Activated gamma-delta T cell treated with anti-CD3 and anti-CD28 coated beads, Interleukin-2, amount 50 U/mL, for 16 hours (primary cell): ENCODE data around the gene CRY2.
A peak's percentile ranks its signal among the peaks of the same experiment; 100 is the strongest.

ENCODE experiments used
- DNase-seq: peaks from one replicate; pipeline ENCODE4 v3.0.0-alpha.2; 2020; ENCODE audit warnings: low read depth

The CRY2 gene

DNA sequence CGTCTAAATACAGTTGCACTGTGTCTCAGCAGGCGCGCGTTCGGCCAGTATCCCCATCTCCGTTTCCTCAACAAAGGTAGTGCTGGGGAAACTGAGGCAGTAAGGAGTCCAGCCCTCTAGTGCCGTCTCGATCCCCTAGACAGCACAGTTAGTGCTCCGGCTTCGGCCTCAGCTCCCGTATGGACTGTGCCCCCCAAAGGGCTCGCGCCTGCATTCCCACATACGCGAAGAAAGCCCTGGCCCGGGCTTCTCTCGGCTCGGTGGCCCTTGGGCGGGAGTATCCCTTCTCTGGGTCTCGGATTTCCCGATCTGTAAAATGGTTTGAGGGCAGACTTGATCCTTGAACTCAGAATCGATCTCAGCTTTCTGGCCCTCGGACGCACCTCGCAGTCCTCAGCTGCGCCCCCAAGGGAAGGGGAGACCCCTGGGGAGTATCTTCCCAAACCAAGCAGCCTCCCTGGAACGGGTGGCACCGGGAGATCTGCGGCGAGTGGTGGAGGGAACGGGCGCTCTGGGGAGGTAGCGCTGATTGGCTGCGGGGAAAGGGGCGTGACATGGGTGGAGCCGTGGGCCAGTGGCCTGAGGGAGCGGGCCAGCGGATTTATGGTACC, 71.2 kb downstream of the CRY2 start:
- DNase-seq, result peak; percentile 41

DNA sequence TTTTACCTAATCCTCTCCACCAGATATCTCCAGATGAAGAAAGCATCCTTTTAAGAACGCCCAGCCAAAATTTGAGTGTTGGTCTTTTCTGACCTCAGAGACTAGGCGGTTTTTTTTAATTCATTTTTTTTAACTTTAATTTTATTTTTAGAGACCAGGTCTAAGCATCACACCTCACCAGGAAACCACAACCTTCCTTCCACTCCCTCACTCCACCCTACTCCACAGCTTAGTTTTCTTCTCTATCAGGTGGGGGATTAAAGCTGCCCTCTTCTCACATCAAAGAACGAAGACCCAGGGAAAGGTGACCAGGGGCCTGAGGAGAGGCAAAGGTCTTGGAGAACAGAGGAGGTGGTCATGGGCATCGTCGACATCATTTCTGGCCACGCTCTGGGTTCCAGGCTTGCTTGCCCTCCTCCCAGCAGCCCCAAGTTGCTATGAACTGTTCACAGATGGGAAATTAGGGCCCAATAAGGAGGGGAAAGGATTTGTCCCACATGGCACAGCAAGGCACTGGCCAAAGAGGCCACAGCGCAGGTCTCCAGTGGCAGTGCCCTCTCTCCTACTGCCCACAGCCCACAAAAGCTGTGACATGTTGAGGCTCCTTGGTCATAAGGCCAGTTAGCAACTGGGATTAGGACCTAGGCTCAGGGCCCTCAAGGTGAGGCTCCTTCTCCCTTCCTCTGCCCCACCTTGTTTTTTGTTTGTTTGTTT, 71.8 kb downstream of the CRY2 start:
- DNase-seq, result no peak

GRCh38 chr11:45919806-45920530, 72.7 kb downstream of the CRY2 start:
- no peak for DNase-seq

GRCh38 chr11:45920531-45921477, 73.5 kb downstream of the CRY2 start:
- DNase-seq, result no peak

- no peak for DNase-seq
These were observed 74.5 kb downstream of the CRY2 start for GRCh38 chr11:45921561-45922424.

DNA sequence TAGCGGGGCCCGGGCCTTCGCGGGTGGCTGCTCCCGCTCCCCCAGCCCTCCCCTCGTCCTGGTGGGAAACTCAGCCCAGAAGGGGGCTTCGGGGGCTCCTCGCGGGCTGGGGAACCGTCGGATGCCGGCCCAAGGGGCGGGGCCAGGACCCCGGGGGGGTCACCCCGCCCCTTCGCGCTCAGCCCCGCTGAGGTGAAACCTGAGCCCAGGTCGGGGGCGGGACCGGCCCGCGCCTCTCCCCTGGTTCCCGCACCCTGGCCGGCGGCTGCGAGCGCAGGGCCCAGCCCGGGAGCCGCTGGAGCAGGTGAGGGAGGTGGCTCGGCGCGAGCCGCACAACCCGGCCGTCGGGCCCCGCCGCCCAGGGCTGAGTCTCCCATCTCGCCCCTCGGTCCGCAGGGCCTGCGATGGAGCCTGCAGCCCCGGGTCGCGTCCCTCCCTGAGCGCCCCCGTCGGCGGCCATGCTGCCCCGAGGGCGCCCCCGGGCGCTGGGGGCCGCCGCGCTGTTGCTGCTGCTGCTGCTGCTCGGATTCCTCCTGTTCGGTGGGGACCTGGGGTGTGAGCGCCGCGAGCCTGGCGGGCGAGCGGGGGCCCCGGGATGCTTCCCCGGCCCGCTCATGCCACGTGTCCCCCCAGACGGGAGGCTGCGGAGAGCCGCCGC, 75.3 kb downstream of the CRY2 start, which contains the start of gene LARGE2:
Gene LARGE2 (plus strand): TSS at position 232 of the 658 bp plus-strand sequence. CDS start 227 bp downstream, at position 459.
- no peak for DNase-seq

- no peak for DNase-seq
These were observed 77.0 kb downstream of the CRY2 start for GRCh38 chr11:45924036-45924915.

DNA sequence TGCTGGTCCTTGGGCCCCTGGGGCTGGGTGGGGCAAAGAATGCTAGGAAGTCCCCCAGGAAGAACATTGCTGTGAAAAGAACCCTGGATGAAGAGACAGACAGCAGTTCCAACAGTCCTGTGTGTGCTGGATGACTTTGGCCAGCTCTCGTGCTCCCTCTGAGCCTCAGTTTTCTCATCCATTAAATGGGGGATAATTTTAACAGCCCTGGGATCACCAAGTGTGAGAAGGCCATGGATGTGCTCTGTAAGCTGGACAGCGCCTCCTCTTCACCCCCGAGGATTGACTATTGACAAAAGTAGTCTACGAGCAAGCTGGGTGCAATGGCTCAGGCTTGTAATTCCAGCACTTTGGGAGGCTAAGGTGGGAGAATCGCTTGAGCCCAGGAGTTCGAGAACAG, 77.7 kb downstream of the CRY2 start:
- DNase-seq, result no peak

DNA sequence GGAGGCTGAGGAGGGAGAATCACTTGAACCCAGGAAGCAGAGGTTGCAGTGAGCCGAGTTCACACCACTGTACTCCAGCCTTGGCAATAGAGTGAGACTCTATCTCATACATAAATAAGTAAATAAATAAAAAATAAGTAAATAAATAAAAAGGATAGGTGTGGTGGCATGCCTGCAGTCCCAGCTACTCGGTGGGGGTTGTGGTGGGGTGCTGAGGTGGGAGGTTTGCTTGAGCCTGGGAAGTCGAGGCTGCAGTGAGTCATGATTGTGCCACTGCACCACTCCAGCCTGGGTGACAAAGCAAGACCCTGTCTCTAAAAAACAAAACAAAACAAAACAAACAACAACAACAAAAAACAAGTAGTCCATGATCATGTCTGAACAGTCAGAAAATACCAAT, 78.3 kb downstream of the CRY2 start:
- no peak for DNase-seq

GRCh38 chr11:45926001-45926401, 78.7 kb downstream of the CRY2 start:
- no peak for DNase-seq

DNA sequence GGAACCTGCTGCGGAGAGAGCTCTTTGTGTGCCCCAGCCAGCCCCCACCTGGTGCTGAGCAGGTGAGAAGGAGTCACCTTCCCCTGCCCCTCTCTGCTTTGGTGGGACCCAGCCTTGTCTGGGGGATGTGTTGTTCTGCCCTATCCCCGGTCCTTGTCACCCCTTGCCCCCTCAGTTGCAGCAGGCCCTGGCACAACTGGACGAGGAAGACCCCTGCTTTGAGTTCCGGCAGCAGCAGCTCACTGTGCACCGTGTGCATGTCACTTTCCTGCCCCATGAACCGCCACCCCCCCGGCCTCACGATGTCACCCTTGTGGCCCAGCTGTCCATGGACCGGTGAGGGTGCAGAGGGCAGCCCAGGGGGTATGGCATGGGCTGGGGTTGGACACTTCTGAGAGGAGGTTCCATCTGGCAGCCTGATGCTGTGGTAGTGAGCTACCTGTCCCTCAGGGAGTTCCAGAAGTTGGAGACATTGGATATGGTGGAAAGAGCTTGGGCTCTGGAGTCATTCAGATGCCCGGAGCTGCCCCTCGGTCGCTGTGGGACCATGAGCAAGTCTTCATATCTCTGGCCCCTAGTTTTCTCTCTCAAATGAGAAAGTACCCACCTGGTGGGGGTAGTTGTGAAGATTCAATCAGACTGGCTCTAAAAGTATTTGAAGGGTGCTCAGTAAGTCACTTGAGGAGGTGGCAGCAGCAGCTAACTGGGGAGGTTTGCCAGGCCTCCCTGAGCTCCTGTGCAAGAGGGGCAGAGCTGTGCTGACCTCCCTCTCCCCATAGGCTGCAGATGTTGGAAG, 79.5 kb downstream of the CRY2 start:
- no peak for DNase-seq

DNA sequence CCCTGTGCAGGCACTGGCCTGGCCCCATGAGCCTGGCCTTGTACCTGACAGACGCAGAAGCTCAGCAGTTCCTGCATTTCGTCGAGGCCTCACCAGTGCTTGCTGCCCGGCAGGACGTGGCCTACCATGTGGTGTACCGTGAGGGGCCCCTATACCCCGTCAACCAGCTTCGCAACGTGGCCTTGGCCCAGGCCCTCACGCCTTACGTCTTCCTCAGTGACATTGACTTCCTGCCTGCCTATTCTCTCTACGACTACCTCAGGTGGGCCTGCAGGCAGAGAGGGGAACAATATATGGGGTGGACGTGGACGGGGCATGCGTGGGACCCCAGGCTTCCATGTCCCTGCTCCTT, 80.0 kb downstream of the CRY2 start:
- DNase-seq, result no peak

DNA sequence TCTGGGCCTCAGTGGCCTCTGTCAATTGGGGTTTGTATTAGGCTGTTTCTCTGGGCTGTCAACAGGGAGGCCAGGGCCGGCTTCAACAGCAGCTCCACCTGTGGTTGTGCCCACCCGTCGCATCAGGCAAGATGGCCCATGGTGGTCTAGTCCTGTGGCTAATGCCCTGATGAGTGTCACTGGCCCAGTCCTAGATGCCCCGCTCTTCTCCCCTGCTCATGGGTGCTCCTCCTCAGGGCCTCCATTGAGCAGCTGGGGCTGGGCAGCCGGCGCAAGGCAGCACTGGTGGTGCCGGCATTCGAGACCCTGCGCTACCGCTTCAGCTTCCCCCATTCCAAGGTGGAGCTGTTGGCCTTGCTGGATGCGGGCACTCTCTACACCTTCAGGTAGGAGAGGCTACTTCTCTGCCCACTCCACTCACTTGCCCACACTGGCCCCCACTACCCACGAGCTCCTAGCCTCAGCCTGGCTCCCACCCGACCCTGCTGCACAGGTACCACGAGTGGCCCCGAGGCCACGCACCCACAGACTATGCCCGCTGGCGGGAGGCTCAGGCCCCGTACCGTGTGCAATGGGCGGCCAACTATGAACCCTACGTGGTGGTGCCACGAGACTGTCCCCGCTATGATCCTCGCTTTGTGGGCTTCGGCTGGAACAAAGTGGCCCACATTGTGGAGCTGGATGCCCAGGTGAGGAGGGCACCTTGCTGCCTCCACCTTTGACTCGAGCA, 80.6 kb downstream of the CRY2 start:
- DNase-seq, result no peak

GRCh38 chr11:45928535-45929215, 81.4 kb downstream of the CRY2 start:
- no peak for DNase-seq

DNA sequence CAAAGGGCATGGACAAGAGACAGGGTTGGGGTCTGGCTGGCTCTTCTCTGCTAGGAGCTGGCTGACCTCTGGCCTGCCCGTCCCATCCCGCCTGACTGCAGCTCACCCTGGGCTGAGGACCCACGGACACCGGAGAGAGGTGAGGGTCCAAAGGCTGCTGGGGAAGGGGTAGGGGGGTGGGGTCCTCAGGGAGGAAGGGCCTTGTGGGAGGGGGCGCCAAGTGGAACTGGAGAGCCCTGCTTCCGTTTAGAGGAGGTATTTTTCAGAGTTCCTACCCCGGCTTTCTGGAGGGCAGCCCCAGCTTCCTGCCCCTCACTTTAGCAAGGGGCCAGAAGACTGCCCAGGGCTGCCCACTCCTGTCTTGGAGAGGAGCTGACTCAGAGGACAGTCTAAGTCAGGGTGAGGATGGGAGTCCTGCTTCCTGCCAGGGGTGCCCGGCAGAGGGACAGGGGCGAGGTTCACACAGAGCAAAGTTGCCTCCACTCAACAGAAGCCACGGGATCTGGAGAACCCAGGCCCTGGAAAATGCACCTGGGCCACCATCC, 82.3 kb downstream of the CRY2 start:
- no peak for DNase-seq

- no peak for DNase-seq
These were observed 82.9 kb downstream of the CRY2 start for GRCh38 chr11:45930031-45930794.
